MM.1S (cell line): ENCODE data around the gene ANKS1B.

Experiments used
- DNase-seq: peaks from one replicate; pipeline ENCODE4 v3.0.0-alpha.2; 2015
- H2AFZ ChIP-seq: fragments of 300-600 bp; sonication (generic); 2 replicates; pipeline ENCODE4 v1.6.0; 2016; ENCODE audit warnings: antibody characterized with exemption, low read length
- H3F3A ChIP-seq: fragments of 300-600 bp; sonication (generic); 2 replicates; pipeline ENCODE4 v1.6.1; 2016; ENCODE audit warnings: mild to moderate bottlenecking, antibody characterized with exemption, low read length, moderate library complexity, mixed read lengths; ENCODE audit not compliant: insufficient read depth
- H3K27ac ChIP-seq: fragments of 300-600 bp; sonication (generic); 2 replicates; pipeline ENCODE4 v1.5.1; 2016; ENCODE audit warnings: mild to moderate bottlenecking, low read length
- H3K27me3 ChIP-seq: fragments of 300-600 bp; sonication (generic); replicated peaks from 2 replicates; pipeline ENCODE4 v1.6.0; 2016; ENCODE audit warnings: low read length; ENCODE audit not compliant: insufficient read depth
- H3K36me3 ChIP-seq: fragments of 300-600 bp; sonication (generic); replicated peaks from 2 replicates; pipeline ENCODE4 v1.6.1; 2016; ENCODE audit warnings: mild to moderate bottlenecking, low read length, mixed read lengths; ENCODE audit not compliant: insufficient read depth
- H3K4me1 ChIP-seq: fragments of 300-600 bp; sonication (generic); 2 replicates; pipeline ENCODE4 v1.6.1; 2016; ENCODE audit warnings: low read length, mixed read lengths
- H3K4me2 ChIP-seq: fragments of 300-600 bp; sonication (generic); 2 replicates; pipeline ENCODE4 v1.6.0; 2016; ENCODE audit warnings: low read depth, low read length
- H3K4me3 ChIP-seq: fragments of 300-600 bp; sonication (generic); 2 replicates; pipeline ENCODE4 v1.5.1; 2016; ENCODE audit warnings: low read length, mixed read lengths
- H3K79me2 ChIP-seq: fragments of 300-600 bp; sonication (generic); 2 replicates; pipeline ENCODE4 v1.6.1; 2016; ENCODE audit warnings: mixed run types, low read length, mixed read lengths
- H3K9ac ChIP-seq: fragments of 300-600 bp; sonication (generic); 2 replicates; pipeline ENCODE4 v1.6.1; 2016; ENCODE audit warnings: low read length, mixed read lengths
- H3K9me2 ChIP-seq: fragments of 300-600 bp; sonication (generic); replicated peaks from 2 replicates; pipeline ENCODE4 v1.6.1; 2016; ENCODE audit warnings: mild to moderate bottlenecking, low read length, mixed read lengths; ENCODE audit not compliant: insufficient read depth
- H3K9me3 ChIP-seq: fragments of 300-600 bp; sonication (generic); replicated peaks from 2 replicates; pipeline ENCODE4 v1.6.1; 2016; ENCODE audit warnings: mild to moderate bottlenecking, low read length, mixed read lengths; ENCODE audit not compliant: insufficient read depth
- H4K20me1 ChIP-seq: fragments of 300-600 bp; sonication (generic); 2 replicates; pipeline ENCODE4 v1.6.1; 2016; ENCODE audit warnings: mild to moderate bottlenecking, low read length, moderate library complexity, mixed read lengths; ENCODE audit not compliant: insufficient read depth
- EZH2 ChIP-seq: fragments of 300-600 bp; sonication (generic); optimal IDR thresholded peaks from 2 replicates; pipeline ENCODE3; 2017; ENCODE audit warnings: low read depth, mild to moderate bottlenecking, antibody characterized with exemption, low read length, mixed read lengths
- EZH2phosphoT487 ChIP-seq: fragments of 300-600 bp; sonication (generic); IDR thresholded peaks from 2 replicates; pipeline ENCODE4 v1.6.1; 2018; ENCODE audit warnings: antibody characterized with exemption, low read length
- TF ChIP-seq, protein P1 (sequence below): fragments of 300-600 bp; sonication (generic); IDR thresholded peaks from 2 replicates; pipeline ENCODE4 v1.5.1; 2016; ENCODE audit warnings: antibody characterized with exemption, low read length, mixed read lengths

The ANKS1B gene

DNA sequence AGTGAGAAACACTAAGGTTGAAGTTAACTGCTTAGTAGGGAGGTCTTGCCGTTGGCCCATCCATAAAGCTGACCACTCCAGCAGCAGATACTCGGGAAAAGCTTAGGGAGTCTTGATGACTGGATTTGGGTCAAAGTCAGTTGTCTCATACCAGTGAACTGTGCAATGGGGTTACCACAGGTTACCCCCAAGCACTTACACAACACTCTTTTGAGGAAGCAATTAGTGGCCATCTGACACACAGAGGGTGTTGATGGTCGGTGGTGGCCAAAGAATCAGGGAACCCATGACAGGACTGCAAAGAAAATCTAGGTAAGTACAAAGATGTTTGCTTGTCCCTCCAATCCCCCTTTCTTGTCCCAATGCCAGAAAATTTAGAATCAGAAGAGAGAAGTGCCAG lies 929.4 kb downstream of the ANKS1B start:
- Histone ChIP-seq H3K4me1 (no peaks in the 10 kb centered on the region), H2AFZ (no peak overlapping the region), H3K36me3 (no peaks in the 10 kb centered on the region), H4K20me1 (no peaks in the 10 kb centered on the region), H3K9me3 (no peaks in the 10 kb centered on the region), H3K9ac (no peak overlapping the region), H3K4me3 (no peak overlapping the region), H3K4me2 (no peak overlapping the region), H3K9me2 (no peaks in the 10 kb centered on the region), H3K27ac (no peak overlapping the region), H3F3A (no peaks in the 10 kb centered on the region), H3K27me3 (no peaks in the 10 kb centered on the region), H3K79me2 (no peaks in the 10 kb centered on the region)
- TF ChIP-seq, protein P1, sequence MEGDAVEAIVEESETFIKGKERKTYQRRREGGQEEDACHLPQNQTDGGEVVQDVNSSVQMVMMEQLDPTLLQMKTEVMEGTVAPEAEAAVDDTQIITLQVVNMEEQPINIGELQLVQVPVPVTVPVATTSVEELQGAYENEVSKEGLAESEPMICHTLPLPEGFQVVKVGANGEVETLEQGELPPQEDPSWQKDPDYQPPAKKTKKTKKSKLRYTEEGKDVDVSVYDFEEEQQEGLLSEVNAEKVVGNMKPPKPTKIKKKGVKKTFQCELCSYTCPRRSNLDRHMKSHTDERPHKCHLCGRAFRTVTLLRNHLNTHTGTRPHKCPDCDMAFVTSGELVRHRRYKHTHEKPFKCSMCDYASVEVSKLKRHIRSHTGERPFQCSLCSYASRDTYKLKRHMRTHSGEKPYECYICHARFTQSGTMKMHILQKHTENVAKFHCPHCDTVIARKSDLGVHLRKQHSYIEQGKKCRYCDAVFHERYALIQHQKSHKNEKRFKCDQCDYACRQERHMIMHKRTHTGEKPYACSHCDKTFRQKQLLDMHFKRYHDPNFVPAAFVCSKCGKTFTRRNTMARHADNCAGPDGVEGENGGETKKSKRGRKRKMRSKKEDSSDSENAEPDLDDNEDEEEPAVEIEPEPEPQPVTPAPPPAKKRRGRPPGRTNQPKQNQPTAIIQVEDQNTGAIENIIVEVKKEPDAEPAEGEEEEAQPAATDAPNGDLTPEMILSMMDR: no peak
- no peak for DNase-seq

DNA sequence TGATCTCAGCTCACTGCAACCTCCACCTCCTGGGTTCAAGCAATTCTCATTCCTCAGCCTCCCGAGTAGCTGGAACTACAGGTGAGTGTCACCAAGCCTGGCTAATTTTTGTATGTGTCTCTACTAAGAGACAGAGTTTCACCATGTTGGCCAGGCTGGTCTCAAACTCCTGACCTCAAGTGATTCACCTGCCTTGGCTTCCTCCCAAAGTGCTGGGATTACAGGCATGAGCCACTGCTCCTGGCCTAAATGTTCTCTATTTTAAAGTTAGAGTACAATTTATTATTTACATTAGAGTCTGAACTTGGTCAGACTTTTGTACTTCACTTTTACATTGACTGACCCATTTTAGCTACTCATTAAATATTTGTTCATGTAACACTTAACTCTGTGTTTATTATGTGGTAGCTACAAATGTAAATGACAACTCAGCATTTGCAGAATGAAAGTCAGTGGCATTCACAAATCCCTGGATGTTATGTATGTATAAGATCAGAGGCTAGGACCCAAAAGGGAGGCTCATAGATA lies 930.1 kb downstream of the ANKS1B start:
- Histone ChIP-seq H3F3A (no peaks in the 10 kb centered on the region), H3K4me1 (no peaks in the 10 kb centered on the region), H3K27me3 (no peaks in the 10 kb centered on the region), H2AFZ (no peak overlapping the region), H3K4me2 (no peak overlapping the region), H4K20me1 (no peaks in the 10 kb centered on the region), H3K9me2 (no peaks in the 10 kb centered on the region), H3K4me3 (no peak overlapping the region), H3K36me3 (no peaks in the 10 kb centered on the region), H3K9ac (no peak overlapping the region), H3K9me3 (no peaks in the 10 kb centered on the region), H3K79me2 (no peaks in the 10 kb centered on the region), H3K27ac (no peak overlapping the region)
- TF ChIP-seq, protein P1: no peak
- TF ChIP-seq EZH2phosphoT487: no peak
- no peak for TF ChIP-seq EZH2
- no peak for DNase-seq

GRCh38 chr12:99053616-99054362 lies 930.9 kb downstream of the ANKS1B start:
- Histone ChIP-seq H3K27ac (no peak overlapping the region), H2AFZ (no peak overlapping the region), H3F3A (no peaks in the 10 kb centered on the region), H3K4me2 (no peak overlapping the region), H4K20me1 (no peaks in the 10 kb centered on the region), H3K36me3 (no peaks in the 10 kb centered on the region), H3K9ac (no peak overlapping the region), H3K4me3 (no peak overlapping the region), H3K4me1 (no peaks in the 10 kb centered on the region), H3K9me3 (no peaks in the 10 kb centered on the region), H3K79me2 (no peaks in the 10 kb centered on the region), H3K9me2 (no peaks in the 10 kb centered on the region), H3K27me3 (no peaks in the 10 kb centered on the region)
- no peak for DNase-seq
- TF ChIP-seq EZH2phosphoT487 (no peak), EZH2 (no peak)
- TF ChIP-seq, protein P1: no peak
